GM10847 (cell line): ENCODE data around the gene MBP.

Experiments used
- POLR2A ChIP-seq: IDR thresholded peaks from 2 replicates; pipeline ENCODE4 v1.6.1; 2011; ENCODE audit not compliant: insufficient read length; ENCODE audit errors: extremely low read depth

The MBP gene

DNA sequence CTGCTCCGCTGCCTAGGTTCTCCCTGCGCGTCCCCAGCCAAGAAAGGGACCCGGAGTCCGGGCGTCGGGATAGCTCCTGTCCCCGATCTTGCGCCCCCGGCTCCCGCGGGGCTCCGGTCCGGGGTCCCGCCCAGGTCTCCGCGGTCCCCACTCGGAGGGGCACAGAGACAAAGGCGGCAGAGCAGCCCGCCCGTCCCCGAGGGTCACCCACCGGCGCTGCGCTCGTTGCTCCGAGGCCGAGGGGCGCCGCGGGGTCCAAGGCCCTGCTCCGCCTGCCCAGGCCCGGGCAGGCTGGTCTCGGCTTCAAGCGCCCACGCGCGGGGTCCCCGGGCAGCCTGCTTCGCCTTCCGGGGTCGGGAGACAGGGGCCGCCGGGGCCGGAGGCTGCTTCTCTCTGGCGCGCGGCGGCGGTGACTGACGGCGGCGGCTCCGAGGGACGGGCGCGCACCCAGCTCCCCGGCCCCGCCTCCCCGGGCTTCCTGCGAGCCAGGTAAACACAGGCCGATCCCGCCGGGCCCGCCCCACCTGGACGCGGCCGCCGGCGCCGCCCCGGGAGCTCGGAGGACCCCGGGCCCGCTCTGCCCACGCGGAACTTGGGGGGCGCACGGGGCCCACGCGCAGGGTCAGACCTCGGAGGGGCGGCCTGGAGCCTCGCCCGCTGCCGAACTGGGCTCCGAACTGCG lies at the start of gene MBP:
MBP (minus strand) TSS at position 415 of the 682 bp plus-strand sequence. CDS start 27,522 bp downstream, outside the sequence.
- peak; percentile 70 for TF ChIP-seq POLR2A

DNA sequence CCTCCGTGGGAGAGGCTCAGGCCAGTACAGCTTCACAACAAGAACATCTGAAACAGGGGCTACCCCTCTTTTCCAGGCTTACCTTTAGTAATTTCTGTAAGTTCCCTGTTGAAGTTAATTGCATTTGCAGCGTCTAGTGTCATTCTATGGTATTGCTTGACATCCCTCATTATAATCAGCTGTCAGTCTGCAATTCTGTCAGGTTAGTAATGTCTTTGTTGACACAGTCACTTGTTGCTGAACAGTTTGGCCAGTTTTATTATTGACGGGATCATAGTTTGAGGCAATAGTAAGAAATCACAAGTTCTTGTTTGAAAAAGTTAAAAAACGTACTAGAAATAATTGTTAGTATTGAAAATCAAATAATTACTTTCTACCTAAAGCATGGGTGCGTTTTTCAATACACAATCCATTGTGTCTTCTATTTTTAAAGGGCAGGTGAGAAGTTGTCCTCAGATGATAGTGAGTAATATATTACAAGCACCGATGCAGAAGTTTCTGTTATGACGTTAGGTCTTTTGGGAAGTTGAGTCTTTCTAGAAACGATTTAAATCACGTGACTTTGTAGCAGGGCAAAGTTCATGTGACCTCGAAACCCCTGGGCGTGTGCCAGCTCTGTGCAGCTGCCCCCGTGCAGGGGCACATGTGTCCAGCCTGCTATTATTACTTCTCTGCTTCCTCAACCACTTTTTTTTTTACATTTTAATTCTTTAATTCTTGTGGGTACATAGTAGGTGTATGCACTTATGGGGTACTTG lies 49.5 kb upstream of the MBP start:
- TF ChIP-seq POLR2A = no peak

DNA sequence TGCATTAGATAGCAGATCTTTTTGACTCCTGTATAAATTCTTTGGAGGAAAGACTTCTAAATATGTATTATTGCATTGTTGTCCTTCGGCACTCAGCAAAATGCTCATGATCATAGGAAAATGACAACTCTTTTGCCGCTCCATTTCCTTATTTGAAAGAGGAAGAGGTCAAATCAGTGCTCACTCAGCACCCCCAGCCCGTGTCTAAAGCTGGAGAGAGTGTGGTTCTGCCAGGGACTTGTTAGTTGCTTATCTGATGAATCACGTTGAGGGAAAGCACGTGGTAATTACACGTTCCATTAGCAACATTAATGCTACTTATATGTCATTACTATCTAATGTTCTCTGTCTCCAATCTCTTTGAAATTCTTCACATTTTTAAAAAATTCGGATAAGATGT lies 46.0 kb upstream of the MBP start:
- no peak for TF ChIP-seq POLR2A

DNA sequence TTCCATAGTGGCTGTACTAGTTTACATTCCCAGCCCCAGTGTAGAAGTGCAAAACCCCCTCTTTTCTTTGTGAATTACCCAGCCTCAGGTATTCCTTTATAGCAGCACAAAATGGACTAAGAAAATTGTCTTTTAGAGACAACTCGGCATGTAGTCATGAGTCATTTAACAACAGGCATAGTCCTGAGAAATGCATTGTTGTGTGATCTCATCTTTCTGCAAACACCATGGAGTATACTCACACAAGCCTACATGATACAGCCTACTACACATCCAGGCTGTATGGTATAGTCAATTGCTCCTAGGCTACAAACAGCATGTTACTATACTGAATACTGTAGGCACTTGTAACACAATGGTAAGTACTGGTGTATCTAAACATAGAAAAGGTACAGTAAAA lies 44.4 kb upstream of the MBP start:
- TF ChIP-seq POLR2A = no peak

DNA sequence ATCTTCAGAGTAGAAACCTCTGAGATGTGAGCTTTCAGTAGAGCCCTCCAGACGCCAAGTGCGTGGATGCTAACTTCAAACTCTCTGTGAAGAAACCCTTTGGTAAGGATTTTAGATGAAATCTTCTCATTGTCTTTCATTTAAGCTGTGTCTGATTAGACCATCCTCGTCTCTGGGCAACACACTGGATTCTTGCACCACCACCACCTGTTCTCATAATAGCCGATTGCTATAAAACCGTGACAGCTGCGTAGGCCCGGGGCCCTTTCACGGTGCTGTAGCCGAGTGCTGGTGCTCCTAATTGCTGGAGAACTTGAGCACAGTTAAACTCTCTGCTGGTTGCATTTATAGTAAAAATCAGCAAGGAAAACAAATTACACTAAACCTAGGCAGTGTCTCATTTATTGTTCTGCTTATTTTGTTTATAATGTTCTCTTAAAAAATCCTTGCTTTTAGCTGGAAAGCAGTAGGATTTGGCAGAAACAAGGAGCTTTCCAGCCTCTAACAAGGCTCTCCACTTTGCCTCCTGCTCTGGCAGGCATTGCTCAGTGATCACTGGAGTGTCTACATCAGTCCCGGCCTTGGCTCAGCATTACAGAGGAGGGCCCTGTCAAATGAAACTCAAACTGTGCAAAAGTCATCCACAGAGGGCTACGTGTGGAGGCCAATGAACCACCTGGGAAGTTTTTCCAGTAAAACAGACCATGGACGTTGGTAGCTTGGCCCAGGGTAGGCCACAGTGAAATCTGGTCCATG lies 40.9 kb upstream of the MBP start:
- TF ChIP-seq POLR2A = no peak

DNA sequence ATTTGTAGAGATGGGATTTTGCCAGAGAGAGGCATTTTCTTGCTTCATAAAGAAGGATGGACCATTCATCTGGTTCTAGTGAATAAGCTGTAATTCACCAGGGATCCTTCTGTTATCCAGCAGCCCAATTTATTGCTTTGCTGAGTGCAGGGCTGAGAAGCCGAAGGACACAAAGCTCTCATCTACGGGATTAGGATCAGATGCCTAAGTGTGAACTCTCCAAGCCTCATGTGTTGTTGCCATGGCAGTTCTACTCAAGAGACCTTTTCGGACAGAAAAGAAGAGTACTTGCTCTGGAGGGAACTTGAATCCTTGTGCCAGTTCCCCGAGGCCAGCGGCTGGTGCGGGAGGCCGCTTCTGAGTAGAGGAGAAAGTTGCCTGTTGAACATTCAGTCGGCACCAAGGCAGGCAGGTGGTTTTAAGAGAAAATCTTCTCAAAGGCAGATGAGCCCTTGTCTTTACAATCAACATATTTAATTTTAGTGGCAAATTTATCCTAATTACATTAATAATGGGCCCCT lies 38.4 kb upstream of the MBP start:
- TF ChIP-seq POLR2A = no peak

DNA sequence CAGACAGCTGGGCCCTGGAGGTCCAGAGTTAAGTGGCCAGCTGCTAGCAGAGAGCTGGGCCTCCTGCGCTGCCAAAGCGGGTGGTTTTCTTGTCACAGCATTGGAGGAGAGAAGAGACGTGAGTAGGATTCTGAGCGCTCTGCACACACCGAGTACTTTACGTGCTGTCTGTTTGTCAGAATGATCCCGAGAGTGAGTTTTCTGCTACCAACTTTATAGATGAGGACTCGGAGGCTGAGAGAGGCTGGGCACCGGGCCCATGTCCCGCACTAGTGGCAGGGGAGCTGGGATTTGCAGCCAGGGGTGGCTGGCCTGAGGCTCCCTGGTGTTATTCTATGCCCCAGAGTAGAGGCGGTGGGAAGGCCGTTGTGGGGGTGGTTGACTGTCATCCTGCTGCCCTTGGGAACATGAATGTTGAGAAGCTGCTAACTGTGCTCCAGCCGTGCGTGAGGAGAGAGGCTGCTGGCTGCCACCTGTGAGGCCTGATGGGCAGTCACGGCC lies 36.3 kb upstream of the MBP start:
- no peak for TF ChIP-seq POLR2A

DNA sequence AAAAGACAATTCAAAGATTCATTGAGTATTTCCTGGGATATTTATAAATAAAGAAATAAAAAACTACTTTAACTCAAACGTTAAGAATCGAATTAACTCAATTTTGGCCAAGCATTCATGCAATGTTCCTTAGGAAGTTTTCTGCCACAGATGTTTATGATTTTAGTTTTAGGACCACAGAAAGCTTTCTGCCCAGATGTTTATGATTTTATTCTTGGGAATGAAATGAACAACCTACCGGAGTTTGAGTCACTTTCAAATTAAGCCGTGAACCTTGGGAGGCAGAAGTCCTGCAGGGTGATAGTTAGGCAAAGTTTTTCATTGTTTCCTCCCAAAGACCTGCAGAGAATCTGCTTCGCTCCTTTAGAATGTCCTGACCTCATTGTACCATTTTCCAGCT lies 34.7 kb upstream of the MBP start:
- no peak for TF ChIP-seq POLR2A

DNA sequence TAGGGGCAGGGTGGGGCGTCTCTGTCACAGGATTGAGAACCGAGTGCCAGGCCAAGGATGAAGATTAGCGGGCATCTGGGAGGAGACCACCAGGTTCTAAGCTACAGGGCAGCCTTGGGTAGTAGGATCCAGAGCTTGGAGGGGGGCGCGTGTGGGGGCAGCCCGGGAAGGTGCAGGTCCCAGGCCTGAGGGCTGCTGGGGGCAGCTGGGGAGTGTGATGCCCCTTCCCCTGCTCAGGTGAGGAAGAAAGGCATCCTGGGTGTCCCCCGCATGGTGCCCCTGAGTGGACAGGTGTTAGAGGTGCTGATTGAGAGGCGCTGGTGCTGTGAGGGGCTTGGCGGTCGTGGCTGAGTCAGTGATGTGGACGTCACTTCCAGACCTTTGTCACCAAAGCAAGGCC lies 33.9 kb upstream of the MBP start:
- no peak for TF ChIP-seq POLR2A

DNA sequence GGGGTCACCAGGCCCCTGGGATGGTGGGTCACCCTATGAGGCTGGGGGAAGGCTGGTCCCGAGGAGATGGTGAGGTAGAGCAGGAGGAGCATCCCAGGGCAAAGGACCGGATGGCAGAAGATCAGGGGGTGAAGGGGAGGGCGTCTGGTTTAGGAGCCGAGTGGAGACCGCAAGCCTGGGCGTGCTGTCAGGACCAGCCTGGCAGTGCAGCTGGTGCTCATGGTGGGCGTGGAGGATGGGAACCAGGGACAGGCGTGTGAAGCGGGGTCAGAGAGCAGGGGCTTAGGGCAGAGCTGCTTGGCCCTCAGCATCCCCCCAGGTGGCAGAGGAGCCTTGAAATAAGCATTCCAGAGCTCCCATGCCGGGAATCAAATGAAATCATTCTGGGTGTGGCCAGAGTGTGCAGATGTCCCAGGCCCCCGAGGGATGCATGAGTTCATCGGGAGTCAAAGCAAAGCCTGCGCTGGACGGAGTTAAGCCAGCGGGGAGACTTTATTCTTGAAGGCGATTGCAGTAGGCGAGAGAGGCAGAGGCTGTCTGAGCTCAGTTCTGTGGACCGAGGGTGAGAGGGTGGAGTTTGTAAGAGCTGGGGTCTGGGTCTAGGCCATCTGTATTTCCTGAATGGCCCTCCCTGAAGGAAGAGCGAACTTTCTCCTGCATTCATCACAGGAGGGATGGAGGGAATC lies 33.1 kb upstream of the MBP start:
- TF ChIP-seq POLR2A = no peak

DNA sequence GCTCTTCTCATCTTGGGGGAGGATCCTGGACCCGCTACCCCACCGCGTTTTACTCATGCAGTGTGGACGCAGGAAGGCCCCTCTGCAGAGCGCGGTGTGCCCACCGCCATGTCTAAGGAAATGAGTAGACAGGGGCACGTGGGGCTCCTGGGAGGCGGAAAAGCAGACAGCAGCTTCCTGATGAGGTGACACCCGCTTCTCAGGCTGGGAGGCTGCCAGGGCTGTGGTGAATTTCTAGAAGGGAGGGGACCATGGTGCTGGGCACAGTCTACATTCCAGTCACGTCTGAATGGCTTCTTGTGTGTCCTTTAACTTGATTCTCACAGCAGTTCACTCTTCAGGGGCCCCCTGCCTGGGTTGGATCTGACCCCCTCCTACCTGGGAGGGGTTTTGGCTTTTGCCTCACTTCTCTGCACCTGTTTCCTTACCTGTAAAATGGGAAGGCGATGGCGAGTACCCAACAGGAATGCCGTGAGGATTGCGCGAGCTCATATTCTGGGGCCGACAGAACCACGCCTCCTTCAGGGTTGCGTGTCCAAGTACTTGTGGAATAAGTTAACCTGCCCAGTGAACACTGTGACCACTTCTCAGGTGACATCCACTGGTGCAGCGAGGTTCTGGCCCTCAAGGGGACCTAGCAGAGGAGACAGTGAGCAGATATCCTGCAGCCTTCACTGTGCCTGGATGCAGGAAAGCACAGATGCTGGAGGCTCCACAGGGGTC lies 32.3 kb upstream of the MBP start:
- no peak for TF ChIP-seq POLR2A

DNA sequence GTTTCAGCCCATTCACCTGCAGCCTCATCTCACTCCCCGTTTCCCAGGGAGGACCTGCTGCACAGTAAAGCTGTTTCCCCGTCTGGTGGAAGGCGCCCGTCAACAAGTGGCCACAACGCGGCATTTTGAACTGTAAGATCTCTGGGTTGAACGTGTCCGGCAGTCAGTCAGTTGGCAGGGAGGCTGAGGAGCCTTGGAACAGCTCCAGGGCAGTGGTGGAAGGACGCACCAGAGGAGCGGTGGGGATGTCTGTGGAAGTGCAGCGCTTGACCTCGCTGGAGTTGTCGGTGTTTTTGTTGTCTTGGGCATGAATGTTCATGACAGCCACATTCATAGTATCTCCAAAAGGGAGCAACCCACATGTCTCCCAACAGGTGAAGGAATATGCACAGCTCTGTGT lies 31.4 kb upstream of the MBP start:
- TF ChIP-seq POLR2A = no peak

DNA sequence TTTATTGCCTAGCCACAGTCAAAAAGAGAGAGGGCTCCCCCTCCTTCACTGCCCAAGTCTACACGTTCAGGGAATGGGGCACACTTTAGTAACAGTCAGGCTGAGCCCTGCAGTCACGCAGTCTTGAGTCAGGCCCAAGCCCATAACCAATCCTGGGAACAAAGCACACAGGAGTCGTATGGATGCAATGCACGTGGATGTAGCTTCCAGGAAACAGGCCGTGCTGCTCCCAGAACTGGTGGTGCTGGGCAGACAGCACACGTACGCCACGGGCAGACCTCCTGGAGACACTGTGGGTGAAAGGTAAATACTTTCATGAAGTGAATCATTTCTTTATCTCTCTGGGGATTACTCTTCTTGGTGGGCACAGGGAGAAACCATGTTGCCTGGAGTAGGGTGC lies 30.0 kb upstream of the MBP start:
- no peak for TF ChIP-seq POLR2A

DNA sequence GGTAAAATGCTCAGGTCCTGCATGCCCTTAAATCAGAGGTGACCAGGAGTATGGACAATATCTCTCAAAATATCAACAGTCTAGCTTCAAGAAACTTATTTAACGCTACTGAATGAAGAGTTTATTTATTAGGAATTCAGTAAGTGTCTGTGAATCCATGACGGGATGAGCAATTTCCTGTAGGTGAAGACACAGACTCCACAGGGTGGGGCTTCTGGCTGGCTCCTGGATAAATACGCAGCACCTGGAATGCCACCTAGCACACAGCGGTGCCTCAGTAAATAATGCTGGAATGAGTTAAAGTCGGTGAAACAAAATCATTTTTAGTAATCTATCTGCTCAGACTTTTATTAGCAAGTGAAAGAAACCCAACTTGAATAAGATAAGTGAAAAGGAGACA lies 29.4 kb upstream of the MBP start:
- no peak for TF ChIP-seq POLR2A
